ENCODE data around the gene SEC62.

- TF ChIP-seq CTCF (conservative IDR thresholded peaks at IDR 0.05 in 1 of 2, IDR thresholded peaks at IDR 0.05 in 1 of 2; ENCODE audit: extremely low read depth in 1 of 2, insufficient read depth in 1 of 2, low read depth in 1 of 2, low read length in 2 of 2) (peak; percentile 45 to 78), EZH2 (IDR thresholded peaks at IDR 0.05; ENCODE audit: borderline replicate concordance, low read length) (no peak)
These were observed 71.1 kb downstream of the SEC62 start, which contains the start of gene GPR160 for GRCh38 chr3:170037463-170038433.

Data from mammary epithelial cell (primary cell).